ENCODE measurements around the gene FAM13A.
A peak's percentile ranks its signal among the peaks of the same experiment; 100 is the strongest.

FAM13A gene

GRCh38 chr4:89048906-89049601, 7.9 kb downstream of the FAM13A start (continued):
- TF ChIP-seq BCL6B (tag by site-specific recombination; IDR thresholded peaks at IDR 0.05) (no peak), ZNF621 (tag by site-specific recombination; IDR thresholded peaks at IDR 0.05) (no peak), ZNF561 (tag by site-specific recombination; IDR thresholded peaks at IDR 0.05; ENCODE audit: borderline replicate concordance) (no peak), ZNF677 (tag by site-specific recombination; IDR thresholded peaks at IDR 0.05) (no peak), ZNF488 (tag by site-specific recombination; IDR thresholded peaks at IDR 0.05) (no peak), SALL2 (tag by site-specific recombination; IDR thresholded peaks at IDR 0.05; ENCODE audit: borderline replicate concordance) (no peak), ZNF239 (tag by site-specific recombination; IDR thresholded peaks at IDR 0.05) (no peak), KLF9 (tag by site-specific recombination; IDR thresholded peaks at IDR 0.05; ENCODE audit: low read depth) (no peak)

DNA sequence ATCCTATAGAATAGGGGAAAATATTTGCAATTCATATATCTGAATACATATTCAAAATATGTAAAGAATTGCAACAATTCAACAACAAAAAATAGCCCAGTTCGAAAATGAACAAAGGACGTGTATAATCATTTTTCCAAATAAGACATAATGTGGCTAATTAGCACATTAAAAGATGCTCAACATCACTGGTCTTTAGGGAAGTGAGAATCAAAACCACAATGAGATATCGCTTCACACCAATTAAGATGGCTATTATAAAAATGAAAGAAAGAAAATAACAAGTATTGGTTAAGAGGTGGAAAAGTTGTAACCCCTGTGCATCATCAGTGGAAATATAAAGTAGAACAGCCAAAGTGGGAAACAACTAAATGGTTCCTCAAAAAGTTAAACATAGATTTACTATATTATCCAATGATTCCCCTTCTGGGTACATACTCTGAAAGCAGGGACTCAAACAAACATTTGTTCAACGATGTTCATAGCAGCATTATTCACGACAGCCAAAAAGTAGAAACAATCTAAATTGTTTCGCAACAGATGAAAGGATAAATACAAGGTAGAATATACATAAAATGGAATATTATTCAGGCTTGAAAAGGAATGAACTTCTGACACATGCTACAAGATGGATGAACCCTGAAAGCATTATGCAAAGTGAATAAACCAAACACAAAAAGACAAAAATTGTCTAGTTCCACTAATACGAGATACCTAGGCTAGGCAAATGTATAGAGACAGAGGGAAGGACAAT, 12.7 kb downstream of the FAM13A start:
- TF ChIP-seq ZNF645 (tag by site-specific recombination; IDR thresholded peaks at IDR 0.05) = no peak
- TF ChIP-seq ZNF146 (tag by site-specific recombination; IDR thresholded peaks at IDR 0.05) = peak; percentile 55; the same call in 1 of the 2 replicates
- POLR2A ChIA-PET = no interaction called here
- H3K36me3 ChIP-seq (ENCODE audit: control insufficient read depth in 2 of 2, insufficient read depth in 1 of 2, low read length in 2 of 2) = no peaks in the 10 kb centered on the region
- no peaks in the 10 kb centered on the region for H3K9me3 ChIP-seq (ENCODE audit: control insufficient read depth, insufficient read depth, low read depth, low read length)
- CTCF ChIA-PET = no interaction called here
- no peaks in the 10 kb centered on the region for H3K4me1 ChIP-seq (ENCODE audit: control insufficient read depth, insufficient read depth, low read length)
- no peak overlapping the region for H3K27ac ChIP-seq (ENCODE audit: extremely low read depth, low read depth, low read length)
- no peak overlapping the region for H3K4me3 ChIP-seq (ENCODE audit: low read depth, low read length)

DNA sequence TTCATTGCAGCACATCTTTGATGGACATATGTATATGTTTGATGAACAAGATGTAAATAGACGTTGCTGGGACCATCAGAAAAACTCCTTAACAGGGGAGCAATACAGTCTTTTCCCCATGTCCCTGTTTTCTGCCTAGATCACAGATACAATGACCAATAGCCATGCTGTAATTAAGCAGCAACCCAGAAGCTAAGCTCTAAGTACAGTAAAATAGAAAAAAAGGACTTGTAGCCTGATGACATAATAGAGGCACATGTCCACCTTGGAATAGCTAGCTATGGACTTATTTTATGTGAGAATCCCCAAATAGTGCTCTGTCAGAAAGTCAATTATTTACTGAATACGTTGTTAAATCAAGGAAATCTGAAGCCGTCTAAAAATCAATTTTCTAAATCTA, 14.9 kb downstream of the FAM13A start:
- Histone ChIP-seq H3K4me3 (ENCODE audit: low read depth, low read length) (no peak overlapping the region), H3K36me3 (ENCODE audit: control insufficient read depth in 2 of 2, insufficient read depth in 1 of 2, low read length in 2 of 2) (no peaks in the 10 kb centered on the region), H3K9me3 (ENCODE audit: control insufficient read depth, insufficient read depth, low read depth, low read length) (no peaks in the 10 kb centered on the region), H3K27ac (ENCODE audit: extremely low read depth, low read depth, low read length) (no peak overlapping the region), H3K4me1 (ENCODE audit: control insufficient read depth, insufficient read depth, low read length) (no peaks in the 10 kb centered on the region)
- TF ChIP-seq ZNF121 (tag by site-specific recombination; IDR thresholded peaks at IDR 0.05) (no peak), ZNF610 (tag by site-specific recombination; IDR thresholded peaks at IDR 0.05; ENCODE audit: borderline replicate concordance) (no peak), ZNF214 (tag by site-specific recombination; IDR thresholded peaks at IDR 0.05; ENCODE audit: borderline replicate concordance) (no peak), KLF16 (tag by site-specific recombination; IDR thresholded peaks at IDR 0.05) (no peak), ZNF350 (tag by site-specific recombination; IDR thresholded peaks at IDR 0.05) (no peak), ZNF23 (tag by site-specific recombination; IDR thresholded peaks at IDR 0.05; ENCODE audit: borderline replicate concordance) (no peak)
- ChIA-PET POLR2A (no interaction called here), CTCF (no interaction called here)
